Medulla oblongata (tissue), 1 donor: ENCODE measurements around the gene ANXA1.

Experiments
- DNase-seq: peaks from one replicate; pipeline ENCODE4 v3.0.0-alpha.2; 2015; ENCODE audit errors: extremely low spot score

Gene ANXA1

GRCh38 chr9:73210886-73211666, 59.4 kb downstream of the ANXA1 start:
- no peak for DNase-seq

- DNase-seq = no peak
Measured at GRCh38 chr9:73213300-73213699, 61.6 kb downstream of the ANXA1 start.

DNA sequence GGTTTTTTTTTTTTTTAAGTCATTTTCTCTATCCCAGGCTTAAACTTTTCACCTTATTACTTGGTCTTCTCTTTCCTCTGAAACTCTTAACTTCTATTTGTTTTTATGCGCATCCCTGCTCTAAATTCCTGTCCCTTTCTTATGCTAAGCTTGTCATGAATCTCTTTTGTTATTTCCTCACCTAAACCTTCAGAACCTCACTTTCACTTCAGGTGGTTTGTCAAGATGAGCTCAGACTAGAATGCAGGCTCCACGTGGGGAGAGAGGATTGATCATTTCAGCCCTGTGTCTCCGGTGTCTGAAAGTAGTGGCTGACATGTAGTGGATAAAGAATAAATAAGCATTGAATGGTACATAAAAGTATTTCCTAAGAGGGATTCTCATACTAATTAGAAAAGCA, 63.6 kb downstream of the ANXA1 start:
- DNase-seq = no peak

DNA sequence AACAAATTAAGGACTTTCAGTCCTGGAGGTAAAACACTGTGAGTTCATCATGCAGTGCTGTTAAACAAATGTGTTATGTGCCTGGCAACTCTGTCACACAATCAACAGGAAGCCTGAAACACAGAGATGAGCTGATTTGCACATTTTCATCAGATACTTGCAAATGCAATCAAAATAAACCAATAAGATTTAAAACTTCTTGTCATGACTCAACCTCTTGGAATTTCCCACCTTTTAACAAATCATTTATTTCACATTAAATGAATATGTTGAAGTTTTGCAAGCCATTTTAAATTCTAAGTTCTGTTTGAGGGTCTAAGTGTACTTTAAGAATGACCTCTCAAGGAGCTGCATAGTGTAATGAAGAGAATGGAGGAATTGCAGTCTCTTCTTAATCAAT, 64.4 kb downstream of the ANXA1 start:
- no peak for DNase-seq
